ENCODE results near the gene CENPB.

CENPB gene

DNA sequence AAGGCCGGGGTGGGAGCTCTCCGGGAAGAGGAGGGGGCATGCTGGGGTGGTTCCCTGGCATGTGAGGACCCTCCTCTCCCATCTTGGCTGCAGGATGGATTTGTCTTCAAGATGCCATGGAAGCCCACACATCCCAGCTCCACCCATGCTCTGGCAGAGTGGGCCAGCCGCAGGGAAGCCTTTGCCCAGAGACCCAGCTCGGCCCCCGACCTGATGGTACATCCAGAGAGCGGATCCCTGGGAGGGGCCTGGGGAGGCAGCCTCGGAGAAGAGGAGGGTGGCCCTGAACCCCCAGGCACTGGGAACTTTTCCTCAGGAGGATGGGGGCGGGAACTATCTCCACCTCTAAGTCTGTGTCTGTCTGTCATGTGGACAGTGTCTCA is 14.3 kb upstream of the CENPB start:
- no peak for TF ChIP-seq CTCF (IDR thresholded peaks at IDR 0.05; ENCODE audit: insufficient read depth, low read length, poor library complexity, severe bottlenecking)
- no peak overlapping the region for H3K4me3 ChIP-seq (replicated peaks; ENCODE audit: low read depth, low read length)
- H3K36me3 ChIP-seq (ENCODE audit: control insufficient read depth, insufficient read depth, low read length) = peaks cover 22% of the 10 kb centered on the region
- H3K27me3 ChIP-seq (replicated peaks; ENCODE audit: control insufficient read depth, insufficient read depth, low read length) = no peaks in the 10 kb centered on the region
- no peak for DNase-seq (ENCODE audit: extremely low read depth, insufficient read length)

DNA sequence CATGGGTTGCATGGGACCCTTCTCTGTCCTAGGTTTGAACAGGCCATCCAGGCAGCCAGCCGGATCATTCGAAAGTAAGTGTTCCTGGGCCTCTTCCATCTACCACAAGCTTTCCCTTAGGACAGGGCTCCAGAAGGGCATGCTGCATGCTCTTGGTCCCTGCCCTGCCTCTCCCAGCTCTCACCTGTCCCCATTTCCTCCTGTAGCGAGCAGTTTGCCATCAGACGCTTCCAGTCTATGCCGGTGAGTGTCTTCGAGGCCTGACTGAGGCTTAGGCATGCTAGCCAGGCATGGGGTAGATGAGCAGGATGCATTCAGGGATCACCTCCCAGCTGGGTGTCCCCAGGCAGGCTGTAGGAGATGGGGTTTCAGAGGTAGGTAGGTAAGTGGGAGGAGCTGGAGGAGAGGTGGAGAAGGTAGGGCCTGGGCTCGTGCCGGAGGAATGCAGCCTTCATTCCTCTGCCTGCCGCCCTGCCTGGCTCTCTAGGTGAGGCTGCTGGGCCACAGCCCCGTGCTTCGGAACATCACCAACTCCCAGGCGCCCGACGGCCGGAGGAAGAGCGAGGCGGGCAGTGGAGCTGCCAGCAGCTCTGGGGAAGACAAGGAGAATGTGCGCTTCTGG is 13.8 kb upstream of the CENPB start:
- Histone ChIP-seq H3K36me3 (ENCODE audit: control insufficient read depth, insufficient read depth, low read length) (peaks cover 22% of the 10 kb centered on the region), H3K27me3 (replicated peaks; ENCODE audit: control insufficient read depth, insufficient read depth, low read length) (no peaks in the 10 kb centered on the region), H3K4me3 (replicated peaks; ENCODE audit: low read depth, low read length) (no peak overlapping the region)
- no peak for DNase-seq (ENCODE audit: extremely low read depth, insufficient read length)
- no peak for TF ChIP-seq CTCF (IDR thresholded peaks at IDR 0.05; ENCODE audit: insufficient read depth, low read length, poor library complexity, severe bottlenecking)

- Histone ChIP-seq H3K4me3 (replicated peaks; ENCODE audit: low read depth, low read length) (no peak overlapping the region), H3K36me3 (ENCODE audit: control insufficient read depth, insufficient read depth, low read length) (peaks cover 13% of the 10 kb centered on the region), H3K27me3 (replicated peaks; ENCODE audit: control insufficient read depth, insufficient read depth, low read length) (no peaks in the 10 kb centered on the region)
- DNase-seq (ENCODE audit: extremely low read depth, insufficient read length) = no peak
- no peak for TF ChIP-seq CTCF (IDR thresholded peaks at IDR 0.05; ENCODE audit: insufficient read depth, low read length, poor library complexity, severe bottlenecking)
Observed at GRCh38 chr20:3798908-3799248, 12.3 kb upstream of the CENPB start.

GRCh38 chr20:3798373-3798768 is 11.8 kb upstream of the CENPB start:
- Histone ChIP-seq H3K4me3 (replicated peaks; ENCODE audit: low read depth, low read length) (peak overlapping the region; percentile 16; the same call in 1 of the 2 replicates), H3K36me3 (ENCODE audit: control insufficient read depth, insufficient read depth, low read length) (peaks cover 8% of the 10 kb centered on the region)
- DNase-seq (ENCODE audit: extremely low read depth, insufficient read length) = no peak

GRCh38 chr20:3797592-3798372 is 11.2 kb upstream of the CENPB start:
- no peak for DNase-seq (ENCODE audit: extremely low read depth, insufficient read length)
- Histone ChIP-seq H3K4me3 (replicated peaks; ENCODE audit: low read depth, low read length) (peak overlapping the region; percentile 82), H3K36me3 (ENCODE audit: control insufficient read depth, insufficient read depth, low read length) (peaks cover 5% of the 10 kb centered on the region), H3K27me3 (replicated peaks; ENCODE audit: control insufficient read depth, insufficient read depth, low read length) (no peaks in the 10 kb centered on the region)
- no peak for TF ChIP-seq CTCF (IDR thresholded peaks at IDR 0.05; ENCODE audit: insufficient read depth, low read length, poor library complexity, severe bottlenecking)

More at GRCh38 chr20:3798373-3798768, 11.8 kb upstream of the CENPB start:
- no peak for TF ChIP-seq CTCF (IDR thresholded peaks at IDR 0.05; ENCODE audit: insufficient read depth, low read length, poor library complexity, severe bottlenecking)
- no peaks in the 10 kb centered on the region for H3K27me3 ChIP-seq (replicated peaks; ENCODE audit: control insufficient read depth, insufficient read depth, low read length)

All from GM06990 (cell line).